Fibroblast of lung (primary cell): ENCODE data around the gene TAF3. TPM values are rescaled to one million over a fixed set of nuclear protein-coding genes. Genes with fewer than 3 reads are reported as not detected.

Source experiments
- DNase-seq, 2 donors: peaks; one replicate each; pipeline versions ENCODE4 v3.0.0 to v3.0.0-alpha.2; 2010; ENCODE audit warnings: low read depth in 2 of 2
- H2AFZ ChIP-seq: 2 replicates; pipeline ENCODE4 v1.5.1; 2012; ENCODE audit warnings: low read length, control low read depth, inconsistent platforms
- H3K27ac ChIP-seq: 2 replicates; pipeline ENCODE4 v1.5.1; 2011; ENCODE audit warnings: low read length, control low read depth; ENCODE audit not compliant: insufficient read depth
- H3K27me3 ChIP-seq: 2 replicates; pipeline ENCODE4 v1.5.1; 2011; ENCODE audit warnings: mild to moderate bottlenecking, low read length; ENCODE audit not compliant: control insufficient read depth, insufficient read depth
- H3K36me3 ChIP-seq: 2 replicates; pipeline ENCODE4 v1.5.1; 2011; ENCODE audit warnings: low read length; ENCODE audit not compliant: control insufficient read depth, insufficient read depth
- H3K4me1 ChIP-seq: 2 replicates; pipeline ENCODE4 v1.5.1; 2011; ENCODE audit warnings: low read length; ENCODE audit not compliant: control insufficient read depth, insufficient read depth; ENCODE audit errors: extremely low read depth
- H3K4me2 ChIP-seq: 2 replicates; pipeline ENCODE4 v1.5.1; 2011; ENCODE audit warnings: low read length, control low read depth; ENCODE audit not compliant: insufficient read depth; ENCODE audit errors: extremely low read depth
- H3K4me3 ChIP-seq, 4 experiments: fragments of 200-600 bp in 1 of 4; sonication (generic) in 1 of 4; replicated peaks in 1 of 4; 2 replicates each; pipeline ENCODE4 v1.5.1; 2011 to 2016; ENCODE audit warnings: low read length in 4 of 4, low read depth in 3 of 4, mild to moderate bottlenecking in 3 of 4, control low read depth in 2 of 4, inconsistent platforms in 1 of 4, mixed read lengths in 1 of 4; ENCODE audit not compliant: insufficient read depth in 1 of 4; ENCODE audit errors: control extremely low read depth in 1 of 4
- H3K79me2 ChIP-seq: 2 replicates; pipeline ENCODE4 v1.5.1; 2012; ENCODE audit warnings: mild to moderate bottlenecking, low read length, inconsistent platforms; ENCODE audit not compliant: control insufficient read depth, insufficient read depth
- H3K9ac ChIP-seq: 2 replicates; pipeline ENCODE4 v1.5.1; 2011; ENCODE audit warnings: mild to moderate bottlenecking, low read length, control low read depth; ENCODE audit not compliant: insufficient read depth
- H3K9me3 ChIP-seq: 2 replicates; pipeline ENCODE4 v1.5.1; 2012; ENCODE audit warnings: low read depth, low read length; ENCODE audit not compliant: control insufficient read depth, insufficient read depth
- H4K20me1 ChIP-seq: 2 replicates; pipeline ENCODE4 v1.5.1; 2011; ENCODE audit warnings: low read length; ENCODE audit not compliant: control insufficient read depth, insufficient read depth; ENCODE audit errors: extremely low read depth
- EZH2 ChIP-seq: IDR thresholded peaks from 2 replicates; pipeline ENCODE4 v1.5.1; 2012; ENCODE audit warnings: low read length, control low read depth, mild to moderate bottlenecking; ENCODE audit errors: missing control alignments
- polyA plus RNA-seq, 2 donors: library from polyadenylated mRNA; depleted of rRNA in 1 of 2; stranded (reverse) in 1 of 2; unstranded in 1 of 2; fragments of >200 nt; gene quantifications; 2 replicates each; pipeline ENCODE4 v1.2.1, GENCODE V29; 2011 to 2012; ENCODE audit warnings: missing spikeins in 1 of 2
- total RNA-seq: library from RNA; depleted of rRNA; stranded (reverse); fragments of >200 nt; gene quantifications from 2 replicates; pipeline ENCODE4 v1.2.1, GENCODE V29; 2014
- TF ChIP-seq, protein P1 (sequence below), 2 donors: IDR thresholded peaks in 1 of 2; conservative IDR thresholded peaks in 1 of 2; 1 replicate in 1 of 2; 2 replicates in 1 of 2; pipeline ENCODE4 v1.5.1; 2011 to 2012; ENCODE audit warnings: low read length in 2 of 2, control low read depth in 1 of 2, inconsistent platforms in 1 of 2, low read depth in 1 of 2, mild to moderate bottlenecking in 1 of 2

TAF3 gene
- total and polyA plus RNA-seq, 2 donors (not counting 1 experiment from before 2014, with no cell fraction given): 2.1 to 4.0 TPM

DNA sequence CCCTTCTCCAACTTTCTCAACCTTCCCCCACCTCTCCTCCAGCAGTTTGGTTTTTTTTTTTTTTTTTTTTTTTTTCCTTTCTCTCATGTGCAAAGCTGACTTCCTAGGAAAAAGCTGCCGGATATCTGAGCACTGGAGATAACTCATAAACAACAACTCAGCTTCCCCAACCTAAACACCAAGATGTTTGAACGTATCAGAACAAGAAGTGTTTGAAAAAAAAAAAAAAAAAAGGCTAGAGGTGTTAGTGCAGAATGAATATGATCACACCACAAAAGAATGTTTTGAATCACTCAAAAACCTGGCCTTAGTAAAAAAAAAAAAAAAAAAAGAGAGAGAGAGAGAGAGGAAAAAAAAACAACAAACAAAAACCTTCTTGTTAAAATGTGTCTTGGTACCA lies 247.3 kb downstream of the TAF3 start:
- no peak for TF ChIP-seq EZH2
- TF ChIP-seq, protein P1, sequence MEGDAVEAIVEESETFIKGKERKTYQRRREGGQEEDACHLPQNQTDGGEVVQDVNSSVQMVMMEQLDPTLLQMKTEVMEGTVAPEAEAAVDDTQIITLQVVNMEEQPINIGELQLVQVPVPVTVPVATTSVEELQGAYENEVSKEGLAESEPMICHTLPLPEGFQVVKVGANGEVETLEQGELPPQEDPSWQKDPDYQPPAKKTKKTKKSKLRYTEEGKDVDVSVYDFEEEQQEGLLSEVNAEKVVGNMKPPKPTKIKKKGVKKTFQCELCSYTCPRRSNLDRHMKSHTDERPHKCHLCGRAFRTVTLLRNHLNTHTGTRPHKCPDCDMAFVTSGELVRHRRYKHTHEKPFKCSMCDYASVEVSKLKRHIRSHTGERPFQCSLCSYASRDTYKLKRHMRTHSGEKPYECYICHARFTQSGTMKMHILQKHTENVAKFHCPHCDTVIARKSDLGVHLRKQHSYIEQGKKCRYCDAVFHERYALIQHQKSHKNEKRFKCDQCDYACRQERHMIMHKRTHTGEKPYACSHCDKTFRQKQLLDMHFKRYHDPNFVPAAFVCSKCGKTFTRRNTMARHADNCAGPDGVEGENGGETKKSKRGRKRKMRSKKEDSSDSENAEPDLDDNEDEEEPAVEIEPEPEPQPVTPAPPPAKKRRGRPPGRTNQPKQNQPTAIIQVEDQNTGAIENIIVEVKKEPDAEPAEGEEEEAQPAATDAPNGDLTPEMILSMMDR (conservative IDR thresholded peaks at IDR 0.05 in 1 of 2, IDR thresholded peaks at IDR 0.05 in 1 of 2; ENCODE audit: low read depth in 1 of 2, low read length in 2 of 2): no peak
- H3K4me2 ChIP-seq: no peak overlapping the region
- H4K20me1 ChIP-seq: no peaks in the 10 kb centered on the region
- no peaks in the 10 kb centered on the region for H3K79me2 ChIP-seq
- no peak overlapping the region for H3K27ac ChIP-seq
- H3K4me1 ChIP-seq: no peaks in the 10 kb centered on the region
- peak in 1 of 2 donors; percentile 75 for DNase-seq
- no peaks in the 10 kb centered on the region for H3K9me3 ChIP-seq
- no peak overlapping the region for H3K9ac ChIP-seq
- peaks cover 23% of the 10 kb centered on the region for H3K27me3 ChIP-seq
- H2AFZ ChIP-seq: no peak overlapping the region
- no peak overlapping the region for H3K4me3 ChIP-seq
- H3K36me3 ChIP-seq: no peaks in the 10 kb centered on the region

DNA sequence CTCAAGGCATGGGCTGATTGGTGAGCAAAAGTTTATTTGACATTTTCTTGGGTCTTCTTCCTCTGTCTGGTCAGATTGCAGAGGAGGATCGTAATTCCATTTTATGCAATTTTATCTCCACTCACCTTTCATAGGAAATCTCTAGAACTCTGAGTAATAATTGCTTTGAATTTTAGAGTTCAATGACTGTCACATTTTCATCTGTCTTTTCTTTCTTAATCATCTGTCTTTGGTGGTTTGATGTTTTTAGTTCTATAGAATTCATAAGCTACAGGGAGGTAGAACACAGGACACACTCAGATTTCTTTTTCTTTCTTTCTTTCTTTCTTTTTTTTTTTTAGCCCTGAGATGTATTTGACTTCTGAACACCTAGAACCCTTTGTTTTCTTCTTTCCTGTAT lies 247.8 kb downstream of the TAF3 start:
- no peaks in the 10 kb centered on the region for H3K36me3 ChIP-seq
- peaks cover 23% of the 10 kb centered on the region for H3K27me3 ChIP-seq
- no peak overlapping the region for H3K9ac ChIP-seq
- H3K4me1 ChIP-seq: no peaks in the 10 kb centered on the region
- H3K79me2 ChIP-seq: no peaks in the 10 kb centered on the region
- H4K20me1 ChIP-seq: no peaks in the 10 kb centered on the region
- no peak overlapping the region for H3K27ac ChIP-seq
- no peak for DNase-seq
- no peak for TF ChIP-seq EZH2
- TF ChIP-seq, protein P1 (conservative IDR thresholded peaks at IDR 0.05 in 1 of 2, IDR thresholded peaks at IDR 0.05 in 1 of 2; ENCODE audit: low read depth in 1 of 2, low read length in 2 of 2): no peak
- H3K4me2 ChIP-seq: no peak overlapping the region
- H2AFZ ChIP-seq: no peak overlapping the region
- no peaks in the 10 kb centered on the region for H3K9me3 ChIP-seq
- no peak overlapping the region for H3K4me3 ChIP-seq

Other genes starting within 250 kb of the TAF3 start
- gene ITIH5, start 151.5 kb upstream of the TAF3 start, total RNA-seq: 12.4 and 49.3 TPM in 2 replicates
- 0.11 and 0.22 TPM in 2 replicates for gene ITIH5, start 151.5 kb upstream of the TAF3 start, polyA plus RNA-seq
- gene ITIH2, start 115.2 kb upstream of the TAF3 start, total RNA-seq: not detected in 2 replicates
- not detected in 2 replicates for gene ITIH2, start 115.2 kb upstream of the TAF3 start, polyA plus RNA-seq
- 7.2 and 10.1 TPM in 2 replicates for gene KIN, start 30.5 kb upstream of the TAF3 start, total RNA-seq
- 8.9 and 9.6 TPM in 2 replicates for gene KIN, start 30.5 kb upstream of the TAF3 start, polyA plus RNA-seq
- 170 and 172 TPM in 2 replicates for gene ATP5F1C, start 30.3 kb upstream of the TAF3 start, total RNA-seq
- gene ATP5F1C, start 30.3 kb upstream of the TAF3 start, polyA plus RNA-seq: 331 and 353 TPM in 2 replicates
- not detected in 2 replicates for gene GATA3, start 236.2 kb downstream of the TAF3 start, total RNA-seq
- 0.02 TPM in 1 of 2 replicates, not detected in the other for gene GATA3, start 236.2 kb downstream of the TAF3 start, polyA plus RNA-seq